Skeletal muscle tissue (tissue), 4 donors: ENCODE data around the gene NHLRC1. TPM values are rescaled to one million over a fixed set of nuclear protein-coding genes. Genes with fewer than 3 reads are reported as not detected.

Source experiments
- H3K27ac ChIP-seq: one replicate; pipeline ENCODE4 v1.7.0; 2013; ENCODE audit warnings: mild to moderate bottlenecking, low read depth, low read length, inconsistent platforms
- H3K27me3 ChIP-seq, 3 donors: one replicate each; pipeline ENCODE4 v1.7.0; 2013; ENCODE audit warnings: low read length in 3 of 3; ENCODE audit not compliant: control insufficient read depth in 3 of 3, insufficient read depth in 3 of 3
- H3K36me3 ChIP-seq, 3 donors: one replicate each; pipeline ENCODE4 v1.7.0; 2013; ENCODE audit warnings: low read length in 3 of 3; ENCODE audit not compliant: control insufficient read depth in 3 of 3, insufficient read depth in 3 of 3
- H3K4me1 ChIP-seq, 3 donors: one replicate each; pipeline ENCODE4 v1.7.0; 2013; ENCODE audit warnings: low read length in 3 of 3, mild to moderate bottlenecking in 3 of 3; ENCODE audit not compliant: control insufficient read depth in 3 of 3, insufficient read depth in 3 of 3
- H3K4me3 ChIP-seq, 3 donors: one replicate each; pipeline ENCODE4 v1.7.0; 2013; ENCODE audit warnings: low read length in 3 of 3
- H3K9ac ChIP-seq, 3 donors: one replicate each; pipeline ENCODE4 v1.7.0; 2013; ENCODE audit warnings: low read length in 3 of 3, mild to moderate bottlenecking in 3 of 3, moderate library complexity in 2 of 3, low read depth in 1 of 3
- H3K9me3 ChIP-seq, 3 donors: one replicate each; pipeline ENCODE4 v1.7.0; 2013; ENCODE audit warnings: low read length in 3 of 3; ENCODE audit not compliant: control insufficient read depth in 3 of 3
- total RNA-seq: library from RNA; depleted of rRNA; stranded (reverse); fragments of >200 nt; gene quantifications from one replicate; pipeline ENCODE4 v1.2.3, GENCODE V29; 2014
- donor health status: Osteomylitis.

The NHLRC1 gene
- total RNA-seq, 1 donor from 2014 or later = 3.1 TPM

DNA sequence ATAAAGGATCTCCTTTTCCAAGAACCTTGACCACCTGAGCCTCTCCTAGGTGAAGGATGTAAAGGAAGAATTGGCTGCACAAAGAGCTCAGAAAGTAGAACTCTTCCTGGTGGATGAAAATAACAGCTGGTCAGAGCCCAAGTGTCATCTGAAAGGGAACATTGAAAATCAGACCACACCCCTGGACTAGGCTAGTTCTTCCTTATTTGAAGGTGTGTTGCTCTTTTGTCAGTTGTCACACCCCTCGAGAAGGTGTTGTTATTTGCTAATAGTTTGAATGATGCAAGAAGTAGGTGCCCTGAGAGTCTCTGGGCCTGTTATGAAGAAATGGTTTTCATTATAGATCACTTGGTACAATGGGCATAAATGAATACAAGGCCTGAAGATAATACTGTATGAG, 31.1 kb downstream of the NHLRC1 start:
- no peaks in the 10 kb centered on the region for H3K36me3 ChIP-seq
- H3K9ac ChIP-seq = no peak overlapping the region
- H3K9me3 ChIP-seq = no peaks in the 10 kb centered on the region
- no peak overlapping the region for H3K27ac ChIP-seq
- no peaks in the 10 kb centered on the region for H3K27me3 ChIP-seq
- H3K4me1 ChIP-seq = peaks cover 0 to 5% (median 0%) of the 10 kb centered on the region in 3 donors
- no peak overlapping the region for H3K4me3 ChIP-seq

DNA sequence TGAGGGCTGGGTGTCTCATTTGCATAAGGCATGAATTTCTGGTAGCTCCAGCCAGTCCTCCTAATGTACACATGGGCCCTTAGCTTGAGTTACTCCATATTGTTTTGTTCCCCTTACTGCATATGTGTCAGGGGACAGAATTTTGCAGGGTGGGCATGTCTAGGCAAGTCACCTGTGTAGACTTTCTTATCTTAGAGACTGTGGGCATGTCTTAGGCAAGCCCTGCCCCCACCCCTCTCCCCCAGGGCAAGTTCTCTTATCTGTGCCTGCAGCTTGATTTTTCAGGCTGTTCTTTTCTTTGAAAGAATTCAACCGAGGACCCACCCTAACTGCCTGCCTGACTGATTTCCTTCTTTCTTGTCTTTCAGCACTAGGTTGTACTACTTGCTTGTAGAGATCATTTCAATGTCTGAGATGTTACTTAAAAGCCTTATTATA, 32.1 kb downstream of the NHLRC1 start:
- Histone ChIP-seq H3K27me3 (no peaks in the 10 kb centered on the region), H3K9ac (no peak overlapping the region), H3K4me3 (no peak overlapping the region), H3K4me1 (no peaks in the 10 kb centered on the region), H3K36me3 (no peaks in the 10 kb centered on the region), H3K27ac (no peak overlapping the region), H3K9me3 (no peaks in the 10 kb centered on the region)

DNA sequence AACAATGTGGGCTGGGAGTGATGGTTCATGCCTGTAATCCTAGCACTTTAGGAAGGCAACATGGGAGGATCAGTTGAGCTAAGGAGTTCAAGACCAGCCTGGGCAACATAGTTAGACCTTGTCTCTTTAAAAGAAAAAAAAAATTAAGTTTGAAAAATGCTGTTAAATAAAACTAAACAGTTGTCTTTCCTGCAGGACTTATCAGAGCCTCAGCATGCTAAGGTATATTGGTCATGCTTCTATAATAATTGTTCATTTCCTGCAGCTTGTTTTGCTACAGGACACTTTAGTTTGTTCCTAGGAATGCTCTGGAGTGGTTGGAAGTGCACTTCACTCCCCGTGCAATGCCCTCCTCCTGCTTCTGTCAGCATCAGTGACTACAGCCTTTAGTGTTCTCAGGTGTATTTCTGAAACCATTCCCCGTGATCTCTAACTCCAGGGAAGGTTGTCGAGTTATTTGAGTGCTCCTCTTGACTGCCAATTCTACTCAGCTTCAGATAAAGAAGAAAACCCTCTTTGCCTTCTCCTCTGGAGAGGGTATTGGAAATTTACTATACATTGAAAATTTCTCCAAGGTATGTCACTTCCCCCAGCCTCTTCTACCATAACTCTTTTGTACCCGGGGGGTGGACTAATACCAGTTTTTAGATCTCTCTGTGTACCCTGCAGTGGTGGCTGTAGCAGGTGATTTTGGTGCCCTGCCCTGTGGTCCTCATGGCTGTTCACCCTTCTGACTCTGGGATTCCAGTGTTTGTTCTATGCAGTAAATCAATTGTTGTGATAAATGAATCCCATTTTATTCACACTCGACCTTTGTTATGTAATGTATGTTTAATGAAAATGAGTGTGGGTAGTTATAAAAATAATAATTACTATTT, 33.8 kb downstream of the NHLRC1 start:
- H3K27ac ChIP-seq = no peak overlapping the region
- no peaks in the 10 kb centered on the region for H3K36me3 ChIP-seq
- no peak overlapping the region for H3K9ac ChIP-seq
- H3K4me3 ChIP-seq = no peak overlapping the region
- H3K27me3 ChIP-seq = no peaks in the 10 kb centered on the region
- no peaks in the 10 kb centered on the region for H3K9me3 ChIP-seq
- no peaks in the 10 kb centered on the region for H3K4me1 ChIP-seq

DNA sequence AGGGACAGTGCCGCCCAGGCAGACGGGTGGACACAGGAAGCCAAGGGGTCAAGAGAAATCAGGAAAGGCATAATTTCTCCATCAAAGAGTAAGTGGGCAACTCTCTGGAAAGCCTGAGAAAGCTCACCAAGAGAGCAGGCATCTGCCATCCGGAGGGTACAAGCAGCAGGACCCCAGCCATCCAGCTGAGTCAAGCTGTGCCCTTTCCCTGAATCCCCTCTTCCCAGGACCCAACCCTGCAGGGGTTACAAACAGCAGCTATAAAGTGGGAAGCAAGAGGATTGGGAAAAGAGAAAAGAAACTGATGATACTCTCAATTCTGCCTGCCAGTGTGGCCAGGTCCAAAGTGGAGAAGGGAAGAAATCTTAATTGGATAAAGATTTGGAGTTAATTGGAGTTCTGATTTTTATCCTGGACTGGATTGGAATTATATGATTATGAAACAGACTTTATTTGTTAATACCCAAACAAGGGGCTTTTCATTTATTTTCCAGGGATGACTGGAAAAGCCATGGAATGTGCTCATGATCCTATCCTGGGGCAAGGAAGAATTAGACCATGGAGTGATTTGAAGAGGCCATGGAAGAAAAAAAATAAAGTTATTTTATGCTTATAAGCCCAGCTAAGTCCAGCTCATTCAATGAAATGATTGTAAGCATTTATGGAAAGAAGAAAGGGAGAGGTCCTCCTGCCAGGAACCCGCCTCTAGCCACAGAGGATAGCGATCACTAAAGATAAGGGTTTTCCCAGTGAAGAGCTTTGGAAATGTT, 34.9 kb downstream of the NHLRC1 start:
- Histone ChIP-seq H3K27ac (no peak overlapping the region), H3K4me1 (no peaks in the 10 kb centered on the region), H3K9me3 (no peaks in the 10 kb centered on the region), H3K4me3 (no peak overlapping the region), H3K36me3 (no peaks in the 10 kb centered on the region), H3K9ac (no peak overlapping the region), H3K27me3 (no peaks in the 10 kb centered on the region)

GRCh38 chr6:18081025-18081668, 41.3 kb downstream of the NHLRC1 start:
- H3K36me3 ChIP-seq = no peaks in the 10 kb centered on the region
- H3K4me3 ChIP-seq = no peak overlapping the region
- no peaks in the 10 kb centered on the region for H3K4me1 ChIP-seq
- H3K27me3 ChIP-seq = no peaks in the 10 kb centered on the region
- no peak overlapping the region for H3K9ac ChIP-seq
- H3K27ac ChIP-seq = no peak overlapping the region
- H3K9me3 ChIP-seq = no peaks in the 10 kb centered on the region

GRCh38 chr6:18080544-18080943, 41.9 kb downstream of the NHLRC1 start:
- Histone ChIP-seq H3K36me3 (no peaks in the 10 kb centered on the region), H3K4me3 (no peak overlapping the region), H3K9ac (no peak overlapping the region), H3K4me1 (no peaks in the 10 kb centered on the region), H3K9me3 (no peaks in the 10 kb centered on the region), H3K27ac (no peak overlapping the region), H3K27me3 (no peaks in the 10 kb centered on the region)

GRCh38 chr6:18078866-18079265, 43.6 kb downstream of the NHLRC1 start:
- Histone ChIP-seq H3K27me3 (no peaks in the 10 kb centered on the region), H3K36me3 (no peaks in the 10 kb centered on the region)

DNA sequence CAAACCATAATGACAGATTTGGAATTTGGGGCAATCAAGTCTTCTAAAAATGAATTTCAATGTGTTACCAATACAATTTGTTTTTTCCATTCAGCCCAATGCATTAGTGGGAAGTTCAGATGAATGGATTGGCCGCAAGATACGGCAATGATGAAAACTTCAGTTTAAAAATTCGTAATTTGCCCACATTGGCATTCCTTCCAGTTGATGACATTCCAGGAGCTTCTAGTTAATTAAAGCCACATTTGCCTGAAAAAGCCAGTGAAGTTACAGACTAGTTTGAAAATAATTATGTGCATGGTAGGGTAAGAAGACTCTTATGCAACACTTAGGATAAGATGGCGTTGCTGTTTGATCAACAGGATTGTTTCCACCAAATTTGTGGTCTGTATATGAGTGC, 46.2 kb downstream of the NHLRC1 start:
- no peak overlapping the region for H3K27ac ChIP-seq
- no peaks in the 10 kb centered on the region for H3K9me3 ChIP-seq
- no peak overlapping the region for H3K9ac ChIP-seq
- no peaks in the 10 kb centered on the region for H3K36me3 ChIP-seq
- no peaks in the 10 kb centered on the region for H3K27me3 ChIP-seq
- H3K4me1 ChIP-seq = no peaks in the 10 kb centered on the region
- no peak overlapping the region for H3K4me3 ChIP-seq

More at GRCh38 chr6:18078866-18079265, 43.6 kb downstream of the NHLRC1 start:
- Histone ChIP-seq H3K27ac (no peak overlapping the region), H3K4me3 (no peak overlapping the region), H3K9ac (no peak overlapping the region), H3K4me1 (no peaks in the 10 kb centered on the region), H3K9me3 (no peaks in the 10 kb centered on the region)

- no peak overlapping the region for H3K4me3 ChIP-seq
- no peaks in the 10 kb centered on the region for H3K4me1 ChIP-seq
- H3K27me3 ChIP-seq = no peaks in the 10 kb centered on the region
- no peak overlapping the region for H3K27ac ChIP-seq
- H3K9me3 ChIP-seq = no peaks in the 10 kb centered on the region
- no peak overlapping the region for H3K9ac ChIP-seq
- no peaks in the 10 kb centered on the region for H3K36me3 ChIP-seq
These were observed 49.6 kb downstream of the NHLRC1 start for GRCh38 chr6:18072841-18073240.

DNA sequence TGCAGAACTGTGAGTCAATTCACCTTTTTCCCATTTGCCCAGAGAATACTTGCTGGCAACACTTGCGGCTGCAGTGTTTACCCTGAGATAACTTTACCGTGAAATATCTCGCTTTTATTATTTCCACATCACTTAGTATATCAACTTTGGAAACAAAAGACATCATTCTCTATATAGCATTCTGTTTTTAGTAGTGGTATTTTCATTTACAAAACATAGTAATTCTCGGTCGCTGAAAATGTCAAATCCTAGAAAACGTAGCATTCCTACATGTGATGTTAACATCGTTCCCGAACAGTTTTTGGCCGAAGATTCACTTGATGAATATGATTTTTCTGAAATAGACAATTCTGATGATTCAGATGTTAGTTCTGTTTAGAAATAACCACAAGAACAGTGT, 52.0 kb downstream of the NHLRC1 start:
- Histone ChIP-seq H3K9me3 (no peaks in the 10 kb centered on the region), H3K4me3 (no peak overlapping the region), H3K9ac (no peak overlapping the region), H3K4me1 (no peaks in the 10 kb centered on the region), H3K27me3 (no peaks in the 10 kb centered on the region), H3K36me3 (no peaks in the 10 kb centered on the region), H3K27ac (no peak overlapping the region)
